Measurements from ENCODE around the gene CSK. TPM values are rescaled to one million over a fixed set of nuclear protein-coding genes. Genes with fewer than 3 reads are reported as not detected.

Gene CSK
- total RNA-seq, 1 donor from 2014 or later: 100 TPM

DNA sequence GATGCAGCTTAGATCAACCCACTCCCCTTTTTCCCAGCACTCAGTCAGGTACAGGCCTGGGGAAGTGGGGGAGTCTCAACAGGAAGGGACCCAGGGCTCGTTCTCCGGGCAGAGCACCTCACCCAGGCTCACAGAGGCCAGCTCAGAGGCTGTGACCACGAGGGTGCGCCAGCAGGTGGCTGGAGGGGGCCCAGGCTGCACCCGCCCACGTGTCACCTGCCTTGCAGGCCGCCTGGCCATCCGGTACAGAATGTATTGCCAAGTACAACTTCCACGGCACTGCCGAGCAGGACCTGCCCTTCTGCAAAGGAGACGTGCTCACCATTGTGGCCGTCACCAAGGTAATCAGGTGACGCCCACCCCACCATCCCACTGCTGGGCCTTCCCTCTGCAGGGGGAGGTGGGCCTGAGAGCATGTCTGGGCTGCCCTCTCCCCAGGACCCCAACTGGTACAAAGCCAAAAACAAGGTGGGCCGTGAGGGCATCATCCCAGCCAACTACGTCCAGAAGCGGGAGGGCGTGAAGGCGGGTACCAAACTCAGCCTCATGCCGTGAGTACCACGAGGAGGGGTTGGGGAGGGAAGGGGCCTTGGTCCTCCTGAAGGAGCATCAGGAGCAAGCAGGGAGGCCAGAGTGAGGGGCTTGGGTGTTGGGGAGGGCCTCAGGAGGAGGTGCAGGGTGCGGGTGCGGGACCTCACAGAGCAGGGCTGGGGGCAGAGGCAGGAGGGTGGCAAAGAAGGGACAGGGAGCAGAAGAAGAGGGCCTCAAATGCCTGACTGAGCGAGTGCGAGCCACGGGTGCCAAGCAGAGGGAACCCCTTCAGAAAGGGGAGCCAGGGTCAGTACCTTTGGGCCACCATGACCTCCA lies 16.7 kb downstream of the CSK start:
- H3K36me3 Mint-ChIP-seq (ENCODE audit: low read depth, unreplicated experiment): peaks cover 9% of the 10 kb centered on the region
- TF ChIP-seq, protein P1, sequence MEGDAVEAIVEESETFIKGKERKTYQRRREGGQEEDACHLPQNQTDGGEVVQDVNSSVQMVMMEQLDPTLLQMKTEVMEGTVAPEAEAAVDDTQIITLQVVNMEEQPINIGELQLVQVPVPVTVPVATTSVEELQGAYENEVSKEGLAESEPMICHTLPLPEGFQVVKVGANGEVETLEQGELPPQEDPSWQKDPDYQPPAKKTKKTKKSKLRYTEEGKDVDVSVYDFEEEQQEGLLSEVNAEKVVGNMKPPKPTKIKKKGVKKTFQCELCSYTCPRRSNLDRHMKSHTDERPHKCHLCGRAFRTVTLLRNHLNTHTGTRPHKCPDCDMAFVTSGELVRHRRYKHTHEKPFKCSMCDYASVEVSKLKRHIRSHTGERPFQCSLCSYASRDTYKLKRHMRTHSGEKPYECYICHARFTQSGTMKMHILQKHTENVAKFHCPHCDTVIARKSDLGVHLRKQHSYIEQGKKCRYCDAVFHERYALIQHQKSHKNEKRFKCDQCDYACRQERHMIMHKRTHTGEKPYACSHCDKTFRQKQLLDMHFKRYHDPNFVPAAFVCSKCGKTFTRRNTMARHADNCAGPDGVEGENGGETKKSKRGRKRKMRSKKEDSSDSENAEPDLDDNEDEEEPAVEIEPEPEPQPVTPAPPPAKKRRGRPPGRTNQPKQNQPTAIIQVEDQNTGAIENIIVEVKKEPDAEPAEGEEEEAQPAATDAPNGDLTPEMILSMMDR (IDR thresholded peaks at IDR 0.05; ENCODE audit: unreplicated experiment): no peak
- no peaks in the 10 kb centered on the region for H3K9me3 Mint-ChIP-seq (ENCODE audit: unreplicated experiment)
- H3K27me3 Mint-ChIP-seq (ENCODE audit: unreplicated experiment): peaks cover 6% of the 10 kb centered on the region
- no peak for DNase-seq (ENCODE audit: low spot score)
- no peak overlapping the region for H3K27ac Mint-ChIP-seq (ENCODE audit: unreplicated experiment)
- H3K4me1 Mint-ChIP-seq (ENCODE audit: unreplicated experiment): peaks cover 5% of the 10 kb centered on the region
- no peak overlapping the region for H3K4me3 Mint-ChIP-seq (ENCODE audit: unreplicated experiment)

DNA sequence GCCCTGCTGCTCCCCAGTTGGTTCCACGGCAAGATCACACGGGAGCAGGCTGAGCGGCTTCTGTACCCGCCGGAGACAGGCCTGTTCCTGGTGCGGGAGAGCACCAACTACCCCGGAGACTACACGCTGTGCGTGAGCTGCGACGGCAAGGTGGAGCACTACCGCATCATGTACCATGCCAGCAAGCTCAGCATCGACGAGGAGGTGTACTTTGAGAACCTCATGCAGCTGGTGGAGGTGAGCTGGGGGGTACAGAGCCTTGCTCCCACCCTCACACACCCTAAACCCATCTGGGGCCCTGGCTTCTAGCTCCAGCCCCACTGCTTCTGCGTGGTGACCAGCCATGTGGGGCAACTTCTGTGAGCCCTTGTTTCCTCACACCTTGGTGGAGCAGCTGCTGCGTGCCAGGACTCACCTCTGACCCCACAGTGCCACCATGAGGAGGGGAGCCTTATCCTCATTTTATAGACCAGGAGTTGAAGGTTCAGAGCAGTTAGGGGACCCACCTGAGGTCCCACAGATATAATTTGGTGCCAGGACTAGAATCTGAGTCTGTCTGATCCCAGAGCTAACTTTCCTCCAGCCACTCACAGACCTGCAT lies 17.5 kb downstream of the CSK start:
- DNase-seq (ENCODE audit: low spot score): no peak
- peaks cover 5% of the 10 kb centered on the region for H3K4me1 Mint-ChIP-seq (ENCODE audit: unreplicated experiment)
- H3K27ac Mint-ChIP-seq (ENCODE audit: unreplicated experiment): no peak overlapping the region
- H3K4me3 Mint-ChIP-seq (ENCODE audit: unreplicated experiment): no peak overlapping the region
- peaks cover 16% of the 10 kb centered on the region for H3K36me3 Mint-ChIP-seq (ENCODE audit: low read depth, unreplicated experiment)
- TF ChIP-seq, protein P1 (IDR thresholded peaks at IDR 0.05; ENCODE audit: unreplicated experiment): no peak
- no peaks in the 10 kb centered on the region for H3K9me3 Mint-ChIP-seq (ENCODE audit: unreplicated experiment)
- H3K27me3 Mint-ChIP-seq (ENCODE audit: unreplicated experiment): peaks cover 6% of the 10 kb centered on the region

DNA sequence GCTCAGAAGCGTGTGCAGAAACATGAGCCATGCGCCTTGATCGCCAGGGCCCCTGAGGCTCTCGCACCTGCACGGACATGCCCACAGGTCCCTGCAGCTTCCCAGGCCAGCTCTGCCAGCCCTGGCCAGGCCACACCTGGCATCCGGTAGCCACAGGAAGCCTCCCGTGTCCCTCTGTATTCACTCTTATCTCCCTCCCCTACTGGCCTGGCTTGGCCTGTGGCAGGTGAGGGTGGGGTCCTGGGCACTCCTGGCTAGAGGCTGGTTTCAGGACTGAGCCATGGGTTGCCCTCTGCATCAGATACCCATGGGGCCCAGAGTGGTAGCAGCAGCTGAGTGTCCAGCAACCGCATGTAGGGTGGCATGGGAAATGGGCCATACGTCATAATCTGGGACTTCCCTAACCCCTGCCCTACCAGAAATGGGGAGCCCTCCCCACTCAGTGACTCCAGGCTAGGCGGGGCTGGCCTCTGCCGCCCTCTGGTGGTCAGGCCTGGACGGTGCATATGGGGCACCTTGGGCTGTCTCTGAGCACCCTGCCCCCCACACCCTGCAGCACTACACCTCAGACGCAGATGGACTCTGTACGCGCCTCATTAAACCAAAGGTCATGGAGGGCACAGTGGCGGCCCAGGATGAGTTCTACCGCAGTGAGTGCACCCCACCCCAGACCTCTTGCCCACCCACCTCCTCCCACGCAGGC lies 18.1 kb downstream of the CSK start:
- peaks cover 3% of the 10 kb centered on the region for H3K4me1 Mint-ChIP-seq (ENCODE audit: unreplicated experiment)
- H3K27me3 Mint-ChIP-seq (ENCODE audit: unreplicated experiment): peaks cover 9% of the 10 kb centered on the region
- peak; percentile 75 for DNase-seq (ENCODE audit: low spot score)
- no peak overlapping the region for H3K27ac Mint-ChIP-seq (ENCODE audit: unreplicated experiment)
- H3K4me3 Mint-ChIP-seq (ENCODE audit: unreplicated experiment): no peak overlapping the region
- TF ChIP-seq, protein P1 (IDR thresholded peaks at IDR 0.05; ENCODE audit: unreplicated experiment): peak; percentile 91
- peaks cover 19% of the 10 kb centered on the region for H3K36me3 Mint-ChIP-seq (ENCODE audit: low read depth, unreplicated experiment)
- no peaks in the 10 kb centered on the region for H3K9me3 Mint-ChIP-seq (ENCODE audit: unreplicated experiment)

DNA sequence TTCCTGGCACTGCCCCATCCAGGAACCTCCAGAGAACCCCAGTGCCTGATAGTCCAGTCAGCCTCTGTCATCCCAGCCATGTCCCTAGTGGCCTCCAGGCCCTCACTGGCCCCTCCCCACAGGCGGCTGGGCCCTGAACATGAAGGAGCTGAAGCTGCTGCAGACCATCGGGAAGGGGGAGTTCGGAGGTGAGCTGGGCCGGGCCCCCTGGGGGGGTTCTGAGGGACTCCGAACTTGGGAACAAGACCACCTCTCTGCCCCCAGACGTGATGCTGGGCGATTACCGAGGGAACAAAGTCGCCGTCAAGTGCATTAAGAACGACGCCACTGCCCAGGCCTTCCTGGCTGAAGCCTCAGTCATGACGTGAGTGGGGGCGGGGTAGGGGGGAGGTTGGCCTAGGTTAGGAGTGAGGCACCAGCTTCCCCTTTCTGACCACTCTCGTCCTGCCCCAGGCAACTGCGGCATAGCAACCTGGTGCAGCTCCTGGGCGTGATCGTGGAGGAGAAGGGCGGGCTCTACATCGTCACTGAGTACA lies 18.7 kb downstream of the CSK start:
- Mint-ChIP-seq H3K27ac (ENCODE audit: unreplicated experiment) (no peak overlapping the region), H3K9me3 (ENCODE audit: unreplicated experiment) (no peaks in the 10 kb centered on the region), H3K4me1 (ENCODE audit: unreplicated experiment) (no peaks in the 10 kb centered on the region), H3K27me3 (ENCODE audit: unreplicated experiment) (peaks cover 9% of the 10 kb centered on the region), H3K36me3 (ENCODE audit: low read depth, unreplicated experiment) (peaks cover 20% of the 10 kb centered on the region), H3K4me3 (ENCODE audit: unreplicated experiment) (no peak overlapping the region)
- TF ChIP-seq, protein P1 (IDR thresholded peaks at IDR 0.05; ENCODE audit: unreplicated experiment): no peak
- DNase-seq (ENCODE audit: low spot score): no peak

Data from endothelial cell (in vitro differentiated cells).